DMS153 treated with DMSO at 0.1 percent for 48 hours (cell line): Measurements from ENCODE around the gene FRMPD3.
"Not testable (repeated sequence)": the region's sequence is repeated elsewhere in the genome, so short reads cannot be mapped to it uniquely, and the experiment has no call there.

Experiments used
- DNase-seq: peaks from one replicate; lab custom pipeline; 2025; ENCODE audit not compliant: unreplicated experiment; lab: John Stamatoyannopoulos, UW

Gene FRMPD3

DNA sequence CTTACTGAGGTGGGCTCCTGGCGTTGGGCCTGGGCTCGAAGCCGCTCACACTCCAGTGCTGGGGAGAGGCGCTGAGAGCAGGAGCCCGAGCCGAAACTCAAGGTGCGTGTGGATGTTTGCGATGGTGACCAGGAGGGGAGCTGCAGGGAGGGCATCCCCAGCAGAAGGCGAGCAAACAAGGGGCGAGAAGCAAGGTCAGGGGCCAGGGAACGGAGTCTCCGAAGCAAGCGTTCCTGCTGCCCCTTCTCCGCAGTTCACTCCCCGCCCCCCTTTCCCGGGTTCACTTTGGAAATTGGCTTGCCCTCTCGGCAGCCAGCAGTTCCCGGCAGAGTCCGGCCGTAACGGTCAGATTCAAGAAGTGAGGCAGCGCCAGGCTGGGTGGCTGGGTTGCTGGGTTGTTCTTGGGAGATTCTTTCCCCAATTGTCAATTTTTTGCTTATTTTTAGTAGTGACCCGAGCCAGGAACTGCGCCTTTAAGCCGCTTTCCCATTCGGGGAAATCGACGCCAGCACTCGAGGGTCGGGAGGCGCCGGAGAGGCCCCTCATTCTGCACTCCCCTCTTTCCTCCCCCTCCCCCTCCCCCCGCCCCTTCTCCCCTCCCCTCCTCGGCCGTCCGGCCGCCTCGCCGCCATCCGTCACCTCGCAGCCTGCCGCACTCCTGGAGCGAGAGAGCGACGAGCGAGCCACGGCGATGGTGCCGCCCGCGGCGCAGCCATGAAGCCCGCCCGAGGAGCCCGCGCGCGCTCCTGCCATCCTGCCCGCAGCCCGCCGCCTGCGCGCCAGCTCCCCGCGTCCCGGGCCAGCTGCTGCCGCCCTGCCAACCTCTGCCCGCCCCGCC, at the start of gene FRMPD3:
Gene FRMPD3 (plus strand): TSS at position 655 of the 838 bp plus-strand sequence. CDS start 76,937 bp downstream, outside the sequence.
- no peak for DNase-seq

DNA sequence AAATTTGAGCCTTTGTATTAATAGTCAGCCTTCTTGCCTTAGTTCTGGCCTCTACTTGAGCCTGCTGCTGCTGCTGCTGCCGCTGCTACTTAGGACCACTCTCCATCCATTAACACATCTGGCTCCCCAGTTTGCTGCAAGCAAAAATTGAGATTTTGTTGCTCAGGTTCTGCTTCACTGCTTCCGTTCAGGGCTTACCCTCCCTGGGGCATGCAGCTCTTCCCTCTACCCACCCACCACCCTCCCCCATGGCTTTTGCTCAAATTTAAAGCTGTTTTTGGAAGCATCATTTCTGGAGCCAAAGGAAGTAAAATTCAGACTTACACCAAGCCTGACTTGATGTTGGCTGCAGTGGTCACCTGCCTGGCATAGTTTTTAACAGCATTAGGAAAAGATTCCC, 28.9 kb upstream of the FRMPD3 start:
- no peak for DNase-seq

DNA sequence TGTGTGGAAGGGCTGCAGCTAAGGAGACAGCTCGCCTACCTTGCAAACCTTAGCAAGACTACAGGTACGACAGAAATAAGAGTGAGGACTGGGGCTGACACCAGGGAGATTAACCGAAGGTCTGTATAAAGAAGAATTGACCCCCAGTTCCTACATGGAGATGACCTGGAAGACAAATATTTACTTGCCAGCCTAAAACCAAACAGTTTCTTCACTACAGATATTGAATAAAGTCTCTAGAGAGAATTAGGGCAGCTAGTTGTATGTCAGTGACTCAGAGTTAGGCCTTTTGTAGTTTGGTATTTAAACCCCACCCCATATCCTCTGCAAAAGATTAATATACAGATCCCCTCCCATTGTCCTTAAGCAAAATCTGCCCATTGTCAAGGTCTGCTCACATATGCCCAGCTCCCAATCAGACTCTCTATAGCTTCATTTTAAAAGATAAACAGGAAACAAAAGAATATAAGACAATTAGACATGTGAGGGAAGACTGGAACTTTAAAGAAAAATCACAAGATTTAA, 28.1 kb upstream of the FRMPD3 start:
- no peak for DNase-seq

DNA sequence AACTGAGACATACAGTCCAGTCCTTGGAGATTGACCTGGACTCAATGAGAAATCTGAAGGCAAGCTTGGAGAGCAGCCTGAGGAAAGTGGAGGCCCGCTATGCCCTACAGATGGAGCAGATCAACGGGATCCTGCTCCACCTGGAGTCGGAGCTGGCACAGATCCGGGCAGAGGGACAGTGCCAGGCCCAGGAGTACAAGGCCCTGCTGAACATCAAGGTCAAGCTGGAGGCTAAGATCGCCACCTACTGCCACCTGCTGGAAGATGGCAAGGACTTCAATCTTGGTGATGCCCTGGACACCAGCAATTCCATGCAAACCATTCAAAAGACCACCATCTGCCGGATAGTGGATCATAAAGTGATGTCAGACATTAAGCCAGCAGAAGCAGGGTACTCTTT, 20.4 kb upstream of the FRMPD3 start:
- DNase-seq = no peak

DNA sequence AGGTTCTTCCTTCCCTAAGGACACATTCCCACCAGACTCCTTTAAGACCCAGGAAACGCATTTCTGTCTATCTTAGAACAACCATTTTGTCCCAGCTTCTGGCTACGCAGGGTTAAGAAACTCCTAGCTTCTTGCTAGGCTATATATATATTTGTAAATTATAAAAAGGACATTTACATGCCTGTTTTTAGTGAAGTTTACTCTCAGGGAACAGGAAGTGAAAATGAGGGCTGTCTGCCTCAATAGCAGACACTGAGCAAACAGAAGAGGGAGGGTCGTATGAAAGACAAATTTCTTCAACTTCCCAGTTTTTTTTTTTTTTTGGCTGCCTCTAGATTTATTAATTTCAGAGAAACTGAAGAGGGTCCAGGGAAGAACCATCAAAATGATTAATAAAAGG, 9.3 kb upstream of the FRMPD3 start:
- no peak for DNase-seq

DNA sequence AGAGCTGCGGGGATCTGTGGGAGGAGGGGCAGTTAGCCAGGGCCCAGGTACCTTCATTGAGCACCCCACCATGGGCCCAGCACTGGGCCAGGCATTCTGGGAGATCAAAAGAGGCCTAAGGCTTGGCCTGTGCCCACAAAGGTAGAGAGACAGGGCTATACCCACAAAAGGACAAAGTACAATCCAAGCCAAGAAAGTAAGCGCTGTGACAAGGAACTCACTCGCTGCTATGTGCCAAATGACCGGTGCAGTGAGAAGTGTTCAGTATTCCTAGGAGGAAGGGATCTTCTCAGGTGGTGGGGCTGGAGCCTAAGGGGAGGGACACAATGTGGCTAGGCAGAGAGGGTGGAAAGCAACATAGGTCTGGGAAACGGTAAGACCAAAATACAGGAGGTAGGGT, 8.8 kb upstream of the FRMPD3 start:
- DNase-seq = no peak

DNA sequence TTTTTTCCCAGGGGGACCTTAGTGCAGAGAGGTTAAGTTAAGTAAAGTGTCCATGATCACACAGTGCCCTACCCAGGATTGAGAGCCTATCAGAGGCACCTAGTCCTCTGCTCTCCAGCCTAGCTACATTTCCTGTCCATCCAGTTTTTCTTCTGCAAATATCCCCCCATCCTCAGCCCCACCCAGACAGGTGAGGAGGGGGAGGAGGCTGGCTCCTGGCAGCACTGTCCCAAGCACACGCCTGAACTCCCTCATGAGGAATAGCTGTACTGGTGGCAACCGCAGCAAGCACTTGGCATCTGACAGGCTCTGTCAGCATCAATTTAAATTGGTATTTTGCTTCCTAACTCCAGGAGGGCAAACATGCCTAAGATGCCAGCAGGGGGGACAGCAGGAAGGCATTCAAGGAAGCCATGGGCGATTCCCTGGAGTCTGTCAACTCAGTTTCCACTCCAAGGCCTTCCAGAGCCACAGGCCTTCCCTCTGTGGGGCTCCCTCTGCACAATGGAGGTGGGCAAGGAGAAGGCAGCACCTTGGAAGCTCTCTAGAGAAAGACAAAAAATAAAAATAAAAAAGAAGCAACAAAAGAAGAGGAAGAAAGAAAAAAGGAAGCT, 6.4 kb upstream of the FRMPD3 start:
- no peak for DNase-seq

DNA sequence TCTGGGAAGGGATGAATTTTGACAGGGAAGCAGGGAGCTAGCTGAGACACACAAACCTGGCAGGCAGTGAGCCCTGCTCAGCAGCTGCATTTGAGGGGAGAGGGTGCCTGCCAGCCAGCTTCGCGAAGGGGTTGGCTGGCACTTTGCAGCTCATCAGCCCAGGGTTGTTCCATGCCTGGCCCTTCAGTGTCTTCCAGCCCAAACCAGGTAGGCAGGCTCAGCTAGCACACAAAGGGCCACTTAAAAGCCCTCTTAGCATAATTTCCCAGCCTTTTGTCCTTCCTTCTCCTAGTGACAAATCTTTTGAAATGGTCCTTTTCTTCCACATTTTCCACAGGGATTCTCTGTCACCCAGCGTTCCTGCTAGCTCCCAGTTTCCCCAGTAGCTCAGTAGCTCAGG, 4.3 kb upstream of the FRMPD3 start:
- no peak for DNase-seq

DNA sequence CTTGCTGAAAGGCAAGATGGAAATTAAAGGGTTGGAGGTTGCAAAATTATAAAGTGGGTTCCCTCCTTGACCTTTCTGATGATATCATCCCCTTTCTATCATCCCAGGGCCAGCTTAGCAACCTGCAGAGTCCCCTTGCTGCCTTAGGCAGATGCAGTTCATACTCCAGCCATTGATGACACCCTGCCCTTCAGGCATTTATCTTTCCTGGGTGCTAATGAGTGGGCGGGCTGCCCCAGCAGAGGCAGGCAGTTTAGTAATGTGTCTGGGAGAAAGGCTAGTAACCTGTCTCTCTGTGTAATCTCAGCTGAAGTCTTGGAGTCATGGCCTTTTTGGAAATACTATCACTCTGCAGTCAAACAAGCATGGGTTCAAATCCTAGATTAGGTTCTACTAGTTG, 3.8 kb upstream of the FRMPD3 start:
- no peak for DNase-seq

DNA sequence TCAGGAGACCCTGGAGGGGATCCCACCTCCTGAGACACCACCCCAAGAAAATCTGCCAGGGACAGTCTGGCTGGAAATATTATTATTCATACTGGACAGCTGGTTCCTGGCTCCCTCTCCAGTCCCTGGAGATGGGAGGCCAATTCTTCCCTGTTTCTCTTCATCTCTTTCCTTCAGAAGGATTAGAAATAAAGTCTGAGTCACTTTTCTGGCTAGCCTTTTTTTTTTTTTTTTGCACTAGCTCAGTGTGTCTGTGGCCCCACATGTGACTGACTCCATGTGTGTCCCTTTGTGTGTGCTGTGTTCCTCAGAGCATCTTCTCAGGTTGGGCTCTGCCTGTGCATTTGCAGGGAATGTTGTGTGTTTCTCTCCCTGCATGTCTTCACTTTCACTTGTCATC, 1.8 kb upstream of the FRMPD3 start:
- no peak for DNase-seq

DNA sequence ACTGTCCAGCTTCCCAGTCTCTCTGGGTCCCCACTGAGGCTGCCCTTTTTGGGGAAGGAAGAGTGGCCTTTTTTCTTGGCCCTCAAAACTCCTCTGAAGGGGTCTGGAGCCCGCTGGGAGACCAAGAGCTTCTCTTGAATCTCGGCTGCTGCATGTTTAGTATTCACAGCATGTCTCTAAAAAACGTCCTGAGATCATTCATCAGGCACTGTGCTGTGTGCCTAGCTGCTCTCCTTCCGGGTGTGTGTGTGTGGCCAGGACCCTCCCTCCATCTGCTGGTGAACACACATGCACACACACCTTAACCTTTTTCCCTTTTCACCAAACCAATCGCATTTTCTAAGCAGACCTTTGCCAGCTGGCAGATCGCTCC, 841 bp upstream of the FRMPD3 start:
- DNase-seq = no peak

DNA sequence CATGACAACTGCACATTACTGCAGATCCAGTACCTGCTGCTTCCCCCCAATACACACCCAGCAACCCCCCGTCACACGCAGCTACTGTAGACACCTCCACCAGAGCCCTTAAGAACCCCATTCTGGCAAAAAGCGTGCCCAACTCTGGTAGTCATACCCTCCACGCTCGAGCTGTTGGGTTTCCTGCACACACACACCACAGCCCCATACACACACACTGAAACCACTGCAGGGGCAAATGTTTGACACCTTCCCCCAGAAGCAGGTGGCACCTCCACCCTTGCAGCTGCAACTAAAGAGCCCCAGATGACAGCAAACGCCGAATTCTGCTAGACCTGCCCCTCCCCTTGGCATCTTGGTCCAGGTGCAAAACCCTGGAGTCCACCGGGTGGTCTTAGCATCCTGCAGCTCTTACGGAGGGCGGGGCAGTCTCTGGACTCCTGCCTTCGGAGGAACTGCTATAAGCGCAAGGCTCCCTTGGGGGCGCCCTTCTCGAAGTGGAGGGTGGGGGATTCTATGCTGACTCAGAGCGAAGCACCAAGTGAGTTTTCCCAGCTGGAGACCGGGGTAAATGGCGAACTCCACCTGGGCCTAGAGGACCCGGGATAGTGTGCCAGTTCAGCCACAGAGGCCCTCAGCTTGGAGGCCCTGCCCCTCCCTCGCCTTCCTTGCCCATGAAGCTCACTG, 1.5 kb downstream of the FRMPD3 start:
- no peak for DNase-seq

DNA sequence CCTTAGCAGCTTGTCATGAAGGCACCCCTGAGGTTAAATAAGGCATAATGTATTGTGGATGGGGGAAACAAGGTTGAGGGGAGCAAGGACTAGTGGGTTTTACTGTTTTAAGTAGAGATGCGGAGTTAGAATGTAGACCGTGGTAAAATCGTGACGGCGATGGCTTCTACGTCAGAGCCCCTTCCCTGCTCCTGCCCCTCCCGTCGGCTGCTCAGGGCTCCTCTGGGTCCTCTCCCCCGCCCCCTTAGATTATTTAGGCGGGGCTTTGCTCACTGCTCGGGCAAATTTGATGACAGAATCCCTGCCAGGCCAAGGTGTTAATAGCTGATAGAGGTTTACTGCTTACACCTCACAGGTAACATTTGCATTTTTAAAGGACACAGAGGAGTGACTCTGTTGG, 2.3 kb downstream of the FRMPD3 start:
- DNase-seq = no peak

DNA sequence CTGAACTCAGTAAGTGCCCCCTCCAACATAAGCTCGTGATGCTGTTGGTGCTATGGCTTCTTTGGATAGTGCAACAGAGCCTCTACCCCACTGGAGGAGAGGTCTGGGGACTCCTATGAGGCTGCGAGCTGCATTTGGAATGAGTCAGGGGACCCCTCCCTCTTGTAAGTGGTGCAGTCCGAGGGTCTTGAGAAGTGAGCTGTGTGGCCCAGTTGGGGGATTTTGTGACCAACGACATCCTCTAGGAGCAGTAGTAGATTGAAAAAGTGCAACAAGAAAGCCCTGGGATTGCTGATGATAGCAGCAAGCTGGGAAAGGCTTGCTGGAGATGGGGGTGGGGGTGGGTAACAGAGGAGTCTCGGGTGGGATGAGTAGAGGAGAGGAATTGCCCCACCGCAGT, 3.1 kb downstream of the FRMPD3 start:
- DNase-seq = no peak

DNA sequence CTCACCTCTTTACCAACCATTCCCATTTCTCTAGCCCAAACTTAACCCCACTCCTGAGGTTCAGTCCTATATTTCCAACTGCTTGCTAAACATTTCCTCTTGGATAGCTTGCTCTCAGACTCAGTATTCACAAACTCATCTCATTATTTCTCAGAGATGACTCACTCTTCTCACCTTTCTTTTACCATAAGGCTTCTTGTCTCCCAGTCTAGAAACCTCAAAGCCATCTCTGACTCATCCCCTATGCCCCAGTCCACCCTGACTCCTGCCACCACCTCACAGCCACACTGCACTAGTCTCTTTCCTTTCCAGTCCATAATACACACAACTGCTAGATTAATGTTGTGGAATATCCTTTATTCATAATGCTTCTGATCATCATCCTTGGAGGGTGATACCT, 4.8 kb downstream of the FRMPD3 start:
- DNase-seq = no peak

DNA sequence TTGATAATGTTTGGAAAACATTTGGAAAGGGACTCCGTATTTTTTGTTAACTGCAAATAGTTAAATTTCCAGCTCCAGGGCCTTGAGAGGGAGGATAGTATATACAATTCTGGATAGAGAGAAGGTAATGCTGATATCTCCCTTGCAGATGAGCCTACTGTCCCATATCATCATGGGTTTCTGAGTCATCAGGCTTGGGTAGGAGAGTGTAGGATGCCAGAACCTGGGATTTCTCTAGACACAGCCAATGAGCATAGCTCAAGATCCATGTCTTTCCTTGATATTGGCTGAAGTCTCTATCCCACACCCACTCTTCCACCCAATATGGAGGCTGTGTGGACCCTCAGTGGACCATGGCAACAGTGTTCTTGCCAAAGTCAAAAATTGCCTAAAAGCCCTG, 7.8 kb downstream of the FRMPD3 start:
- no peak for DNase-seq

DNA sequence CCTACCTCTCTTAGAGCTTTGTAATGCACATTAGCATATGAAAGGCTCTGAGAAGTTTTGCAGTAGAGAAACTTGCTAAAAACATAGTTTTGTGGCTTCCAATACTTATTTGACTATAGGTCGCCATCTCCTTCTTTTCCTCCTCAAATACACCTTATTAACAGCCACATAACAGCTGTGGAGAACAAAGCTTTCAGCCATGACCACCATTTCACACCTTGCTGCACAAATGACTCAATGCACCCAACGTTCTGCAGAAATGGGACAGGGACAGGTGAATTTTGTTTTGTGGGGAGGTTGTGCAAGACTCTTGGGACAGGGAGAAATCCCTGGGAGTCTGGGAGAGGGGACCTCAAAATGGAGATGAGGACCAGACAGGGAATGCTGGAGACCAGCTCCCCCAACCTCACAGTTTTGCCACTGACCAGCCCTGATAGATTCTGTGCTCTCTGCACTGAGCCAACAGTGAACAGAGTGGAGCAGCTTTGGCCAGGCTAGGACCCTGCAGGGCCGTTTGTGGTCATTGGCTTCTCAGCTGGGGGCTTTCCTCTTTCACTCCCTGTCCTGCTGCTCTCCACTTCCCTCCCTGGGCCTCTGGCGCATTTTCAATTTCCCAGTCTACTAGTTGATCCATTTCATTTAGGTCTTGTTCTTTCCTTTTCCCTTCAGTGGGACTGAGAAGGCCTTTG, 16.6 kb downstream of the FRMPD3 start:
- no peak for DNase-seq

DNA sequence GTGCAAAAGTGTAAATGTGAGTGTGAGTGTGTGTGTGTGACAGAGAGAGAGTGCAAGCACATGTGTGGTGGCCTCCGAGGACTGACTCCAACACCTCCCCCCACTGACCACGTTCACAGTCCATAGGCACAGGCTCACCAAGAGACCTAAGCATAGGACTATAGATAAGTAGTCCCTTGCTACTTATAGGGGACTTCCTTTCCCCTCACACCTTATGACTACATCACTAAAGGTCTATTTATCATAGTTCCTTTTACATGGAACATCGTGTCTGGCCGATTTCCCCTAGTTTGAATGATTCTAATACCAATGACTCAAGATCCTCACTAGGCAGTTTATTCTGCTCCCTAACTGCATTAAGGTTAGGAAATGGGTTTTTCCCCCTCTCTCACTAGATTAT, 17.8 kb downstream of the FRMPD3 start:
- no peak for DNase-seq

DNA sequence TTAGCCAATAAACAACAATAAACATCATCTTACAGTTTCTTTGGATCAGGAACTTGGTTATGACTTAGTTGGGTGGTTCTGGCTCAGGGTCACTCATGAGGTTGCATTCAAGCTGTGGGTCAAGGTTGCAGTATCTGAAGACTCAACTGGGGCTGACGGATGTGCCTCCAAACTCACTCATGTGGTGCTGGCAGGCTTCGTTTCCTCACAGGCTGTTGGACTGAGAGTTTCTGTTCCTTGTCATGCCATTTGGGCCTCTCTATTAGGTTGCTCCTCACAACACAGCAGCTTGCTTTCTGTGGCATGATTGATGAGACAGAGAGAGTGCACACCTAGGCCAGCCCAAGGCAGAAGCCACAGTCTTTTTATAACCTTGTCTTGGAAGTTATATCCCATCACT, 20.7 kb downstream of the FRMPD3 start:
- no peak for DNase-seq

DNA sequence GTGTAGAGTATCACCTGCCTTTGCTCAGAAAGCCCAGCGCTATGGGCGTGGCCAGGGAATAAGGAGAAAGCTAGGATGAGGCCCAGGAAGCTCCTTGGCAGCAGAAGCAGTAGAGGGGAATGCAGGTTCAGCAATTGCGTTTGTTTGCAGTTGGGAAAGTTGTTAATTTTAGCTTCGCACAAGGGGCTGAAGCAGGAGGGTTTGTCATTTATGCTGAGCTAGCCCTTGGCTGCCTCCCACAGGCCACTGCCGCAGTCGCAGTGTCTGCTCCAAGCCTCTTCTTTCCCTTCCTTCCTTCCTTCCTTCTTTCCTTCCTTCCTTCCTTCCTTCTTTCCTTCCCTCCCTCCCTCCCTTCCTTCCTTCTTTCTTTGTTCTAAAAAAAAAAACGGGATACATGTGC, 21.5 kb downstream of the FRMPD3 start:
- no peak for DNase-seq

DNA sequence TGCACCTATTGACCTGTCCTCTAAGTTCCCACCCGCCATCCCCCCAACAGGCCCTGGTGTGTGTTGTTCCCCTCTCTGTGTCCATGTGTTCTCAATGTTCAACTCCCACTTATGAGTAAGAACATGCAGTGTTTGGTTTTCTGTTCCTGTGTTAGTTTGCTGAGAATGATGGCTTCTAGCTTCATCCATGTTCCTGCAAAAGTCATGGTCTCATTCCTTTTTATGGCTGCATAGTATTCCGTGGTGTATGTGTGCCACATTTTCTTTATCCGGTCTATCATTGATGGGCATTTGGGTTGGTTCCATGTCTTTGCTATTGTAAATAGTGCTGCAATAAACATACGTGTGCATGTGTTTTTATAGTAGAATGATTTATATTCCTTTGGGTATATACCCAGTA, 22.0 kb downstream of the FRMPD3 start:
- not testable (repeated sequence) for DNase-seq
